Measurements from ENCODE around the gene RBMXL2.

- TF ChIP-seq CTCF (conservative IDR thresholded peaks at IDR 0.05; ENCODE audit: low read length) (no peak), EZH2phosphoT487 (IDR thresholded peaks at IDR 0.05; ENCODE audit: borderline replicate concordance) (no peak)
Measured at GRCh38 chr11:7056828-7057513, 31.8 kb upstream of the RBMXL2 start.

Measured in Loucy (cell line).